NCI-H2081 (cell line): ENCODE results near the gene KDM5A.

Source experiments
- DNase-seq, 2 experiments: peaks; one replicate each; lab custom pipeline; 2025; lab: John Stamatoyannopoulos, UW

Gene KDM5A

GRCh38 chr12:272942-273341 lies 116.2 kb downstream of the KDM5A start:
- DNase-seq = no peak

- DNase-seq = no peak
These were observed 118.0 kb downstream of the KDM5A start for GRCh38 chr12:271161-271560.

- DNase-seq = no peak
These were observed 119.9 kb downstream of the KDM5A start for GRCh38 chr12:269191-269590.

GRCh38 chr12:268483-268840 lies 120.7 kb downstream of the KDM5A start:
- DNase-seq = no peak

GRCh38 chr12:267581-268482 lies 121.3 kb downstream of the KDM5A start:
- no peak for DNase-seq

- no peak for DNase-seq
These were observed 124.0 kb downstream of the KDM5A start for GRCh38 chr12:265096-265495.

- no peak for DNase-seq
These were observed 124.9 kb downstream of the KDM5A start for GRCh38 chr12:264269-264668.

GRCh38 chr12:263574-263973 lies 125.5 kb downstream of the KDM5A start:
- DNase-seq = no peak

GRCh38 chr12:262817-263216 lies 126.3 kb downstream of the KDM5A start, which contains the start of gene SLC6A13:
TSS of gene SLC6A13 (minus strand) at chr12:262836. CDS start at chr12:260052, 2,784 bp downstream.
- no peak for DNase-seq

GRCh38 chr12:262113-262512 lies 127.0 kb downstream of the KDM5A start:
- DNase-seq = no peak

- no peak for DNase-seq
These were observed 131.4 kb downstream of the KDM5A start for GRCh38 chr12:257521-258321.

- DNase-seq = no peak
These were observed 132.2 kb downstream of the KDM5A start for GRCh38 chr12:256958-257357.

GRCh38 chr12:256225-256624 lies 132.9 kb downstream of the KDM5A start:
- no peak for DNase-seq

GRCh38 chr12:254912-255311 lies 134.2 kb downstream of the KDM5A start:
- DNase-seq = no peak

- DNase-seq = no peak
These were observed 135.1 kb downstream of the KDM5A start for GRCh38 chr12:254039-254438.

- no peak for DNase-seq
These were observed 135.8 kb downstream of the KDM5A start for GRCh38 chr12:253116-253831.

- no peak for DNase-seq
These were observed 136.5 kb downstream of the KDM5A start for GRCh38 chr12:252636-253035.

GRCh38 chr12:247271-247670 lies 141.8 kb downstream of the KDM5A start:
- no peak for DNase-seq

- no peak for DNase-seq
These were observed 145.7 kb downstream of the KDM5A start for GRCh38 chr12:243381-243780.

- DNase-seq = no peak
These were observed 146.6 kb downstream of the KDM5A start for GRCh38 chr12:242496-242895.

GRCh38 chr12:241266-241665 lies 147.9 kb downstream of the KDM5A start:
- no peak for DNase-seq

- no peak for DNase-seq
These were observed 148.6 kb downstream of the KDM5A start for GRCh38 chr12:240566-240965.
